Mesothelial cell of epicardium (in vitro differentiated cells): Measurements from ENCODE around the gene NAALADL1. TPM values are rescaled to one million over a fixed set of nuclear protein-coding genes. Genes with fewer than 3 reads are reported as not detected.
A peak's percentile ranks its signal among the peaks of the same experiment; 100 is the strongest.

ENCODE experiments used
- DNase-seq, 2 experiments: peaks; one replicate each; pipeline ENCODE4 v3.0.0; 2021; ENCODE audit warnings: low spot score in 2 of 2; ENCODE audit not compliant: unreplicated experiment in 2 of 2
- H3K27ac Mint-ChIP-seq: 2 replicates; pipeline ENCODE4 v1.8.0; 2021; ENCODE audit warnings: mixed read lengths
- H3K27me3 Mint-ChIP-seq: 2 replicates; pipeline ENCODE4 v1.8.0; 2021; ENCODE audit warnings: low read depth, mixed read lengths
- H3K36me3 Mint-ChIP-seq: 2 replicates; pipeline ENCODE4 v1.8.0; 2021; ENCODE audit warnings: mixed read lengths
- H3K4me1 Mint-ChIP-seq: 2 replicates; pipeline ENCODE4 v1.8.0; 2021; ENCODE audit warnings: mixed read lengths
- H3K4me3 Mint-ChIP-seq: 2 replicates; pipeline ENCODE4 v1.8.0; 2021; ENCODE audit warnings: mild to moderate bottlenecking, moderate library complexity, mixed read lengths
- H3K9me3 Mint-ChIP-seq: 2 replicates; pipeline ENCODE4 v1.8.0; 2021; ENCODE audit warnings: mixed read lengths
- total RNA-seq: library from RNA; stranded (reverse); gene quantifications from 3 replicates; pipeline ENCODE4 v1.2.1, GENCODE V29; 2021
- TF ChIP-seq, protein P1 (sequence below): fragments of 200-600 bp; sonication (generic); IDR thresholded peaks from one replicate; pipeline ENCODE4 v1.5.0; 2021; ENCODE audit warnings: antibody characterized with exemption; ENCODE audit not compliant: unreplicated experiment

Gene NAALADL1
- total RNA-seq, 1 donor from 2014 or later: 1.2 TPM

DNA sequence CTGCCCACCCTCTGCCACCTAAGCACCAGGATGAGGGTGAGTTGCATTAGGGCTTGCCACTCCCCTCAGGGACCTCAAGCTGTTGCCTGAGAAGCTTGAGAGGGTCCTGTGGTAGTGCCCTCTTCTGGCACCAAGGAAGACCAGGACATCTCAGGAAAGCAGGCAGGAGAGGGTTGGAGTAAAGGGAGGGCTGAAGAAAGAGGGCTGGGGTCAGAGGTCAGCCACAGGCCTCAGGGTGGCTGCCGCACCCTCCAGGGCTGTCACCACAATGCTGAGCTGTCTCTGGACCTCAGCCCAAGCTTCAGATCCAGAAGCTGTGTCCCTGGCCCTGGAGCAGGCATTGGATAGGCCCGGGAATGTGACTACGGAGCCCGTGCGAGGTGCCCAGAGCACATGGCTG is 13.3 kb downstream of the NAALADL1 start:
- no peak overlapping the region for H3K27ac Mint-ChIP-seq
- H3K36me3 Mint-ChIP-seq: peaks cover 3% of the 10 kb centered on the region
- H3K27me3 Mint-ChIP-seq: no peaks in the 10 kb centered on the region
- no peak overlapping the region for H3K4me3 Mint-ChIP-seq
- H3K4me1 Mint-ChIP-seq: peaks cover 14% of the 10 kb centered on the region
- DNase-seq: no peak
- TF ChIP-seq, protein P1, sequence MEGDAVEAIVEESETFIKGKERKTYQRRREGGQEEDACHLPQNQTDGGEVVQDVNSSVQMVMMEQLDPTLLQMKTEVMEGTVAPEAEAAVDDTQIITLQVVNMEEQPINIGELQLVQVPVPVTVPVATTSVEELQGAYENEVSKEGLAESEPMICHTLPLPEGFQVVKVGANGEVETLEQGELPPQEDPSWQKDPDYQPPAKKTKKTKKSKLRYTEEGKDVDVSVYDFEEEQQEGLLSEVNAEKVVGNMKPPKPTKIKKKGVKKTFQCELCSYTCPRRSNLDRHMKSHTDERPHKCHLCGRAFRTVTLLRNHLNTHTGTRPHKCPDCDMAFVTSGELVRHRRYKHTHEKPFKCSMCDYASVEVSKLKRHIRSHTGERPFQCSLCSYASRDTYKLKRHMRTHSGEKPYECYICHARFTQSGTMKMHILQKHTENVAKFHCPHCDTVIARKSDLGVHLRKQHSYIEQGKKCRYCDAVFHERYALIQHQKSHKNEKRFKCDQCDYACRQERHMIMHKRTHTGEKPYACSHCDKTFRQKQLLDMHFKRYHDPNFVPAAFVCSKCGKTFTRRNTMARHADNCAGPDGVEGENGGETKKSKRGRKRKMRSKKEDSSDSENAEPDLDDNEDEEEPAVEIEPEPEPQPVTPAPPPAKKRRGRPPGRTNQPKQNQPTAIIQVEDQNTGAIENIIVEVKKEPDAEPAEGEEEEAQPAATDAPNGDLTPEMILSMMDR: no peak
- H3K9me3 Mint-ChIP-seq: no peaks in the 10 kb centered on the region

DNA sequence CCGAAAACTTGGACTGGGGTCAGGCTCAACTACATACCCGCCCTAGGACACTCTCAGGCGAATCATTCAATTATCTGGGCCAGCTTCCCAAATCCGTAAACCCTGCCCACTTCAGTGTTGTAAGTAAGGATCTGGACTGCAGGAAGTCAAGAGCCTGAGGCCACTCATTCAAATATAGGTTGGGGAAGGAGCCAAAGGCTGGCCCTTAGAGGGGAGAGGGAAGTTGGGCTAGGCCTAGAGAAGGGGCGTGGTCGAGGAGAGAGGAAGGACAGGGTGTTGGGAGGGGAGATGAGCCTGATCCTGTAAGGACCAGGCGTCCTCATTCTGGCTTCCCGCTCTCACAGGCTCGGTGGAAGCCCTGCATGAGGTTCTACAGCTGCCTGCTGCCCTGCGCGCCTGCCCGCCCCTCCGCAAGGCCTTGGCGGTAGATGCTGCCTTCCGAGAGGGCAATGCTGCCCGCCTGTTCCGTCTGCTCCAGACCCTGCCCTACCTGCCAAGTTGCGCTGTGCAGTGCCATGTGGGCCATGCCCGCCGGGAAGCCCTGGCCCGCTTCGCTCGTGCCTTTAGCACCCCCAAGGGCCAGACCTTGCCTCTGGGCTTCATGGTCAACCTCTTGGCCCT is 14.4 kb downstream of the NAALADL1 start:
- no peak overlapping the region for H3K4me3 Mint-ChIP-seq
- peaks cover 3% of the 10 kb centered on the region for H3K36me3 Mint-ChIP-seq
- DNase-seq: no peak
- H3K27me3 Mint-ChIP-seq: no peaks in the 10 kb centered on the region
- TF ChIP-seq, protein P1: no peak
- H3K9me3 Mint-ChIP-seq: no peaks in the 10 kb centered on the region
- H3K27ac Mint-ChIP-seq: no peak overlapping the region
- H3K4me1 Mint-ChIP-seq: peaks cover 14% of the 10 kb centered on the region

DNA sequence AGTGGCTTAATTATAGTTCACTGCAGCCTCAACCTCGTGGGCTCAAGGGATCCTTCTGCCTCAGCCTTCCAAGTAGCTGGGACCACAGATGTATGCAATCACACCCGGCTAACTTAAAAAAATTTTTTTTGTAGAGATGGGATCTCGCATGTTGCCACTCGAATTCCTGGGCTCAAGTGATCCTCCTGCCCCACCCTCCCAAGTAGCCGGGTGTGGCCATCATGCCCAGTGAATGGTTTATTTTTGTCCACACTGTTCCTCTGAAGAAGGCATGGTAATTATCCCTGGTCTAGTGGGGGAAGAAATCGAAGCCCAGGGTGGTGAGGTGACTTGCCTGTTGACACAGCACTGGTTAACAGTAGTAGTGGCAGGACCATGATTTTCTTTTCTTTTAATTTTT is 15.5 kb downstream of the NAALADL1 start:
- Mint-ChIP-seq H3K9me3 (no peaks in the 10 kb centered on the region), H3K27ac (no peak overlapping the region)
- DNase-seq: no peak

DNA sequence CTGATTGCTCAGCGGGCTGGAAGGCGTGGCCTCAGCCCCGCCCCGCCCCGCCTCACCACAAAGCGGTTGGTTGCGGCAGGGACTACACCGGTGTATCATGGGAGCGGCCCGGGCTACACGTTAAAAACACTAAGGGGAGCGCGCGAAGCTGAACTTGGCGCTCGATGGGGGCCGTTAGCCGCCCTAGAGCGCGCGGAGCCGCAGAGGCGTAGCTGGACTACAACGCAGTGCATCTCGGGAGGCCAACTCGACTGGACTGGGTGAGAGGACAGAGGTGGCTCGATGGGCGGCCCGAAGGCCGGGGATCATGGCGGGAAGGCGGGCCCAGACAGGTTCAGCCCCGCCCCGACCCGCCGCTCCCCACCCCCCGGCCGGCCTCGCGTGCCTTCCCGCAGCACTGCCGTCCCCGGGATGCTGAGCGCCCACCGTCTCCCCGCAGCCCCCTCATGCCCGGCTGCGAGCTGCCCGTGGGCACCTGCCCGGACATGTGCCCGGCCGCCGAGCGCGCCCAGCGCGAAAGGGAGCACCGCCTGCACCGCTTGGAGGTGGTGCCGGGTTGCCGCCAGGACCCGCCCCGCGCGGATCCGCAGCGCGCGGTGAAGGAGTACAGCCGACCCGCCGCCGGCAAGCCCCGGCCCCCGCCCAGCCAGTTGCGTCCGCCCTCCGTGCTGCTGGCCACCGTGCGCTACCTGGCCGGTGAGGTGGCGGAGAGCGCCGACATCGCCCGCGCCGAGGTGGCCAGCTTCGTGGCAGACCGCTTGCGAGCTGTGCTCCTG is 17.3 kb downstream of the NAALADL1 start, which contains the start of gene SAC3D1:
Gene SAC3D1, plus strand, starts transcription at position 364 of the 776 bp plus-strand sequence. Its CDS starts 83 bp downstream, at position 447.
- Mint-ChIP-seq H3K27me3 (no peaks in the 10 kb centered on the region), H3K9me3 (no peaks in the 10 kb centered on the region), H3K4me1 (peaks cover 14% of the 10 kb centered on the region), H3K4me3 (peak within 1 kb of the TSS; percentile 88), H3K36me3 (peaks cover 3% of the 10 kb centered on the region), H3K27ac (peak within 1 kb of the TSS; percentile 95)
- DNase-seq: peak; percentile 82 to 84
- TF ChIP-seq, protein P1: no peak

More for the DNA sequence above, 15.5 kb downstream of the NAALADL1 start:
- no peaks in the 10 kb centered on the region for H3K27me3 Mint-ChIP-seq
- H3K4me3 Mint-ChIP-seq: peak overlapping the region; percentile 88
- TF ChIP-seq, protein P1: no peak
- H3K36me3 Mint-ChIP-seq: peaks cover 3% of the 10 kb centered on the region
- H3K4me1 Mint-ChIP-seq: peaks cover 14% of the 10 kb centered on the region

DNA sequence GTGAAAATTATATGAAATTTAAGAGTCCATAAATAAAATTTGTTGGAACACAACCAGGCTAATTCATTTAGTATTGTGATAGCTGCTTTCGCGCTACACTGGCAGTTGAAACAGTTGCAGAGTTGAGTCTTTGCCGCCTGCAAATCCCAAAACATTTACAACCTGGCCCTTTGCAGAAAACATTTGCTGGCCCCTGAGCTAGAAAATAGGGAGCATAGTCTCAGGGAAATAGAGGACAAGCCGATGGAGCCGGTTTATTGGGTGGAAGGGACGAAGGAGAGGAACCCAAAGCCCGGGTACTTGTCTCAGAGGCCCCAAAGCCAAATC is 17.9 kb downstream of the NAALADL1 start:
- peaks cover 14% of the 10 kb centered on the region for H3K4me1 Mint-ChIP-seq
- peaks cover 5% of the 10 kb centered on the region for H3K36me3 Mint-ChIP-seq
- H3K4me3 Mint-ChIP-seq: peak overlapping the region; percentile 88
- no peaks in the 10 kb centered on the region for H3K9me3 Mint-ChIP-seq
- H3K27me3 Mint-ChIP-seq: no peaks in the 10 kb centered on the region
- TF ChIP-seq, protein P1: no peak
- peak overlapping the region; percentile 95 for H3K27ac Mint-ChIP-seq
- DNase-seq: no peak
